Measurements from ENCODE around the gene MOSMO. TPM values are rescaled to one million over a fixed set of nuclear protein-coding genes. Genes with fewer than 3 reads are reported as not detected.

The MOSMO gene
- 17.6 and 38.3 TPM in 2 replicates for total RNA-seq

GRCh38 chr16:22007509-22008214, at the start of gene MOSMO:
TSS of gene MOSMO (plus strand) at chr16:22008111. CDS start at chr16:22008302, 191 bp downstream.

GRCh38 chr16:22092143-22092933, 84.4 kb downstream of the MOSMO start, which contains the start of gene VWA3A:
TSS of gene VWA3A (plus strand) at chr16:22092541. CDS start at chr16:22092638, 97 bp downstream.

Other genes with a start within 250 kb of the MOSMO start
- gene NPIPB4, start 150.4 kb upstream of the MOSMO start, total RNA-seq, result 33.1 and 49.3 TPM in 2 replicates
- 151 and 170 TPM in 2 replicates for gene UQCRC2, start 54.8 kb upstream of the MOSMO start, total RNA-seq
- gene PDZD9, start 7.0 kb upstream of the MOSMO start, total RNA-seq, result not detected in 2 replicates
- gene VWA3A, start 84.4 kb downstream of the MOSMO start, total RNA-seq, result 0.20 and 0.37 TPM in 2 replicates
- under 0.01 TPM in 2 replicates for gene SDR42E2, start 154.4 kb downstream of the MOSMO start, total RNA-seq
- 45.2 and 63.3 TPM in 2 replicates for gene EEF2K, start 198.2 kb downstream of the MOSMO start, total RNA-seq

Measured in subcutaneous preadipocyte (primary cell).